ENCODE measurements around the gene ASAP2.

The ASAP2 gene

GRCh38 chr2:9274701-9275343, 68.2 kb downstream of the ASAP2 start:
- no peak for DNase-seq (ENCODE audit: low read depth in 2 of 2)

GRCh38 chr2:9275399-9275798, 68.8 kb downstream of the ASAP2 start:
- no peak for DNase-seq (ENCODE audit: low read depth in 2 of 2)

- no peak for DNase-seq (ENCODE audit: low read depth in 2 of 2)
Measured at GRCh38 chr2:9276074-9276473, 69.5 kb downstream of the ASAP2 start.

- no peak for DNase-seq (ENCODE audit: low read depth in 2 of 2)
Measured at GRCh38 chr2:9276901-9277451, 70.4 kb downstream of the ASAP2 start.

- no peak for DNase-seq (ENCODE audit: low read depth in 2 of 2)
Measured at GRCh38 chr2:9278439-9278838, 71.8 kb downstream of the ASAP2 start.

- no peak for DNase-seq (ENCODE audit: low read depth in 2 of 2)
Measured at GRCh38 chr2:9279426-9279825, 72.8 kb downstream of the ASAP2 start.

GRCh38 chr2:9280224-9280623, 73.6 kb downstream of the ASAP2 start:
- no peak for DNase-seq (ENCODE audit: low read depth in 2 of 2)

- DNase-seq (ENCODE audit: low read depth in 2 of 2) = no peak
Measured at GRCh38 chr2:9281145-9281544, 74.5 kb downstream of the ASAP2 start.

GRCh38 chr2:9282128-9283112, 75.8 kb downstream of the ASAP2 start:
- DNase-seq (ENCODE audit: low read depth in 2 of 2) = no peak

- no peak for DNase-seq (ENCODE audit: low read depth in 2 of 2)
Measured at GRCh38 chr2:9284521-9285297, 78.1 kb downstream of the ASAP2 start.

GRCh38 chr2:9285385-9285920, 78.8 kb downstream of the ASAP2 start:
- DNase-seq (ENCODE audit: low read depth in 2 of 2) = no peak

- DNase-seq (ENCODE audit: low read depth in 2 of 2) = no peak
Measured at GRCh38 chr2:9285921-9286320, 79.3 kb downstream of the ASAP2 start.

GRCh38 chr2:9286554-9287399, 80.2 kb downstream of the ASAP2 start:
- DNase-seq (ENCODE audit: low read depth in 2 of 2) = no peak

- DNase-seq (ENCODE audit: low read depth in 2 of 2) = no peak
Measured at GRCh38 chr2:9287400-9288045, 80.9 kb downstream of the ASAP2 start.

- no peak for DNase-seq (ENCODE audit: low read depth in 2 of 2)
Measured at GRCh38 chr2:9288233-9288632, 81.6 kb downstream of the ASAP2 start.

- no peak for DNase-seq (ENCODE audit: low read depth in 2 of 2)
Measured at GRCh38 chr2:9288681-9289338, 82.2 kb downstream of the ASAP2 start.

- DNase-seq (ENCODE audit: low read depth in 2 of 2) = no peak
Measured at GRCh38 chr2:9291331-9291730, 84.7 kb downstream of the ASAP2 start.

- DNase-seq (ENCODE audit: low read depth in 2 of 2) = no peak
Measured at GRCh38 chr2:9291866-9292265, 85.3 kb downstream of the ASAP2 start.

- no peak for DNase-seq (ENCODE audit: low read depth in 2 of 2)
Measured at GRCh38 chr2:9292426-9292825, 85.8 kb downstream of the ASAP2 start.

- no peak for DNase-seq (ENCODE audit: low read depth in 2 of 2)
Measured at GRCh38 chr2:9294764-9295163, 88.2 kb downstream of the ASAP2 start.
